Natural killer cell treated with Interleukin-12 subunit alpha and Interleukin-12 subunit beta and Interleukin-15 and Interleukin-18, amount 100 ng/mL, for 72 hours (primary cell): ENCODE measurements around the gene TMPRSS11D. TPM values are rescaled to one million over a fixed set of nuclear protein-coding genes. Genes with fewer than 3 reads are reported as not detected.

ENCODE experiments used
- ATAC-seq, 2 donors: fragments of 150-1000 bp; cut with Tn5 transposase in 1 of 2; sonication (Bioruptor Pico), chemical (Tn5 transposase) in 1 of 2; 2 replicates each; pipeline ENCODE4 v1.10.0; 2021
- DNase-seq: peaks from one replicate; pipeline ENCODE4 v3.0.0; 2022; ENCODE audit warnings: low spot score
- H3K27ac Mint-ChIP-seq, 2 donors: 1 replicate in 1 of 2; 2 replicates in 1 of 2; pipeline ENCODE4 v1.8.0; 2022; ENCODE audit warnings: mixed read lengths in 2 of 2, mild to moderate bottlenecking in 1 of 2, moderate library complexity in 1 of 2
- H3K27me3 Mint-ChIP-seq, 2 donors: 1 replicate in 1 of 2; 2 replicates in 1 of 2; pipeline ENCODE4 v1.8.0; 2022; ENCODE audit warnings: mixed read lengths in 2 of 2
- H3K36me3 Mint-ChIP-seq: one replicate; pipeline ENCODE4 v1.8.0; 2022; ENCODE audit warnings: mixed read lengths
- H3K4me1 Mint-ChIP-seq, 2 donors: 1 replicate in 1 of 2; 2 replicates in 1 of 2; pipeline ENCODE4 v1.8.0; 2022; ENCODE audit warnings: low read depth in 2 of 2, mixed read lengths in 2 of 2, mild to moderate bottlenecking in 1 of 2
- H3K4me3 Mint-ChIP-seq: one replicate; pipeline ENCODE4 v1.8.0; 2022; ENCODE audit warnings: mixed read lengths
- H3K9me3 Mint-ChIP-seq: 2 replicates; pipeline ENCODE4 v1.8.0; 2022; ENCODE audit warnings: mixed read lengths
- total RNA-seq, 2 donors: library from RNA; stranded (reverse); gene quantifications; one replicate each; pipeline ENCODE4 v1.2.3, GENCODE V29; 2022

The TMPRSS11D gene, protein sequence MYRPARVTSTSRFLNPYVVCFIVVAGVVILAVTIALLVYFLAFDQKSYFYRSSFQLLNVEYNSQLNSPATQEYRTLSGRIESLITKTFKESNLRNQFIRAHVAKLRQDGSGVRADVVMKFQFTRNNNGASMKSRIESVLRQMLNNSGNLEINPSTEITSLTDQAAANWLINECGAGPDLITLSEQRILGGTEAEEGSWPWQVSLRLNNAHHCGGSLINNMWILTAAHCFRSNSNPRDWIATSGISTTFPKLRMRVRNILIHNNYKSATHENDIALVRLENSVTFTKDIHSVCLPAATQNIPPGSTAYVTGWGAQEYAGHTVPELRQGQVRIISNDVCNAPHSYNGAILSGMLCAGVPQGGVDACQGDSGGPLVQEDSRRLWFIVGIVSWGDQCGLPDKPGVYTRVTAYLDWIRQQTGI
- total RNA-seq = not detected

DNA sequence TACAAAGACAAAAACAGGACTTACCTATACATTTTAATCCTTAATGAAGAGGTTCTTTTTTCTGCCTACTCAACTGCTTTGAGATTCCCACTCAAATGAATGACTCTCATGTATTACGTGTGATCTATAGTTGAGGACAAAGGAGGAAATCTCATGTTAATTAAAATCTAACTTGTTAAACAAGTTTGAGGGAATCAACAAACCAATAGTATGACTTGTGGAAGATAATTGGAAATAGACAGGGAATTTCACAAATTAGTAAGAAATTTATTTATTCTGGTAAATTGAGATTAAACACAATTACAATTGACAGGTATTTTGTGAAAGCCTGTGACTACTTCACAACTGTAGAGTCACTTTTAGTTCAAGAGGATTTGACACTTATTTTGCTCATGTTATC is at the start of gene TMPRSS11D:
Gene TMPRSS11D (minus strand): TSS at position 101 of the 400 bp plus-strand sequence. CDS start 69 bp downstream, at position 32.
- H3K27me3 Mint-ChIP-seq = no peaks in the 10 kb centered on the region
- ATAC-seq (no peak), DNase-seq (no peak)
- H3K27ac Mint-ChIP-seq = no peak within 1 kb of the TSS
- H3K4me1 Mint-ChIP-seq = peaks cover 13 to 15% of the 10 kb centered on the region in 2 donors
- no peaks in the 10 kb centered on the region for H3K36me3 Mint-ChIP-seq
- no peak within 1 kb of the TSS for H3K4me3 Mint-ChIP-seq
- H3K9me3 Mint-ChIP-seq = no peaks in the 10 kb centered on the region

DNA sequence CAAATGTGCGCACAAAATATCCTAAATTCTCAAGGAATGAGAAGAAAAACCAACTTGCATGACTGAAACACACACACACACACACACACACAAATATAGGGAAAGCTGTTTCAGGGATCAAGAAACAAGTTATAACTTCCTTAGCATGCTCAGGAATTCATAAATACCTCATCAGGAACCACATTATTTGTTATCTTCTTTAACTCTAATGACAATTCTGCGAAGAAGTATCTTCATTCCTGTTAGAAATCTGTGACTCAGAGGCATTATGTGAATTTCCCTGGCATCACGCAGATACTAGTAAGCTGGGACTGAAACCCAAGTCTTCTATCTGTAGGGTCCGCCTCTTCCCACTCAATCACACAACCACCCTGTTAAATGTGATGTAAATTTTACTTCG is 49.2 kb upstream of the TMPRSS11D start:
- ATAC-seq (no peak), DNase-seq (no peak)
- Mint-ChIP-seq H3K4me1 (no peaks in the 10 kb centered on the region), H3K36me3 (no peaks in the 10 kb centered on the region), H3K27ac (no peak overlapping the region), H3K9me3 (peaks cover under 1% of the 10 kb centered on the region), H3K27me3 (peaks cover 4 to 7% of the 10 kb centered on the region in 2 donors), H3K4me3 (no peak overlapping the region)

DNA sequence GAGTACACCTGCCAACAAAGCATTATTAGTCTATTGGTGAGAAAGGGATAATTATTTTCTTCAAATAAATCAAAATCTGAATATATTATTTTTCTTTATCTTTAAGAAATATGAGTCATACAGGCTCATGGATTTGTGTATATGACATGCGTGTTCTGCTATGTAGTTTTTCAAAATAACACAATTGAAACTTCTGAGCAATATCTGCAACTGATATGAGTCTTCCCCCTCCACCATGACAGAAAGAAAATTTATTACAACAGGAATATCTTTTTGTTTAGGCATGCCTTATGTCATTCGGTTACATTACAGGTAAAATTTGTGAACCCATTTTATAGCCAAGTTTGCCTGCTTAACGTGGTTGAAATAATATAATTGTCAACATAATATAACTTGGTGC is 47.5 kb upstream of the TMPRSS11D start:
- ATAC-seq (no peak), DNase-seq (no peak)
- no peaks in the 10 kb centered on the region for H3K4me1 Mint-ChIP-seq
- H3K4me3 Mint-ChIP-seq = no peak overlapping the region
- peaks cover 2 to 7% of the 10 kb centered on the region in 2 donors for H3K27me3 Mint-ChIP-seq
- no peak overlapping the region for H3K27ac Mint-ChIP-seq
- no peaks in the 10 kb centered on the region for H3K36me3 Mint-ChIP-seq
- no peaks in the 10 kb centered on the region for H3K9me3 Mint-ChIP-seq

DNA sequence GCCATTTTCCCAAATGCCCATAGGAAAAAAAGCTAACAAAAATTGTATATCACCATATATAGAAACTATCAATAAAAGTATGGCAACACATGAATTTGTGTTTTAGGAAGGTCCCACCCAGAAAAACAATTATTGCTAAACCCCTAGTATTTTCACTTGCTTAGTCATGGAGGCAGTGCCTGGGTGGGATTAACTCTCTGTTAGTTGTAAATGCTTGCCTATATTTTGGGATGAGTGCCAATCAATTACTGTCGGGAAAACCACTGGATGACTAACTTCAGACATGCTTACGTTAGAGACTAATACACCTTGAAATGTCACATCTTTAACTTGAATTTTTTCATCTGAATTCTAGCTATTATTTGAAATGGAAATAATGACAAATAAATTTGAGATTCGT is 45.6 kb upstream of the TMPRSS11D start:
- peaks cover 0 to 7% of the 10 kb centered on the region in 2 donors for H3K27me3 Mint-ChIP-seq
- ATAC-seq = no peak
- H3K9me3 Mint-ChIP-seq = no peaks in the 10 kb centered on the region

DNA sequence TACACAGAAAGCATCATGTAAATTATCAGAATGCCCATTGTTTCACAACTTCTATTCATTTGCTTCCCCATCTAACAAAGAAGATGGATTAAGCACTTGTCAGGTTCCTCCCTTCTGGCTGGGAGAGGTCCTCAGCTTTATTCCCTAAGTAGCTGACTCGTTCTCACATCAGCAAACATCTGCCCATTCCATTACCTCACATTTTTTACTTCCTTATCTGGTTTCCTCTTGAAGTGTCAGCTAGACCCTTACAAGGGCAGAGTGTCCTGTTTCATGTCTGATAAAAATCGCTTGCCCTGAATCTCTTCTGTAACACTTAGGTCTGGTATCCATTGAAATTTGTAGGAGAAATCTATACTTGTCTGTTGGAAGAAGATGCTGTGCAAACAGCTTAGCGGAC is 44.7 kb upstream of the TMPRSS11D start:
- peaks cover 0 to 1% of the 10 kb centered on the region in 2 donors for H3K27me3 Mint-ChIP-seq

More for the DNA sequence above, 45.6 kb upstream of the TMPRSS11D start:
- Mint-ChIP-seq H3K27ac (no peak overlapping the region), H3K4me1 (no peaks in the 10 kb centered on the region), H3K36me3 (no peaks in the 10 kb centered on the region), H3K4me3 (no peak overlapping the region)
- DNase-seq = no peak

DNA sequence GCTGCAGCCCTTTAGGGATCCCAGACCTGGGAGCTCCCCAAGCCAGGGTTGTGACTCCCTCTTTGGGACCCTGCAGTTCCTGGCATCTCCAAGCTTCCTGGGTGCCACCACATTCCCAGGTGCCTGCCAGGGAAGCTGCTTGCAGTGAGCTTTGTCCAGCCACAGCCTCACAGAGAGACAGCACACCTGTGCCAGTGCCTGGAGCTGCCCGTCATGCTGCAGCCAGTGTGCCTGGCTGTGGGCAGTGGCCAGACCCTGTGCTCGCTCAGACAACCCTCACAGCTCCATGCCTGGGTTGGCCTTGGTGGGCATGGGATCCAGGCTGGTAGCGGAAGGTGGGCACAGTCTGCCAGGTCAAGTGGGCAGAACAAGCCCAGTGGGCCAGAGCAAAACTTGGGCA is 43.4 kb upstream of the TMPRSS11D start:
- Mint-ChIP-seq H3K9me3 (no peaks in the 10 kb centered on the region), H3K27ac (no peak overlapping the region), H3K4me3 (no peak overlapping the region), H3K27me3 (no peaks in the 10 kb centered on the region), H3K36me3 (no peaks in the 10 kb centered on the region), H3K4me1 (no peaks in the 10 kb centered on the region)
- ATAC-seq = no peak
- DNase-seq = no peak

More for the DNA sequence above, 44.7 kb upstream of the TMPRSS11D start:
- no peak for ATAC-seq
- Mint-ChIP-seq H3K4me3 (no peak overlapping the region), H3K27ac (no peak overlapping the region), H3K4me1 (no peaks in the 10 kb centered on the region), H3K9me3 (no peaks in the 10 kb centered on the region), H3K36me3 (no peaks in the 10 kb centered on the region)
- no peak for DNase-seq

DNA sequence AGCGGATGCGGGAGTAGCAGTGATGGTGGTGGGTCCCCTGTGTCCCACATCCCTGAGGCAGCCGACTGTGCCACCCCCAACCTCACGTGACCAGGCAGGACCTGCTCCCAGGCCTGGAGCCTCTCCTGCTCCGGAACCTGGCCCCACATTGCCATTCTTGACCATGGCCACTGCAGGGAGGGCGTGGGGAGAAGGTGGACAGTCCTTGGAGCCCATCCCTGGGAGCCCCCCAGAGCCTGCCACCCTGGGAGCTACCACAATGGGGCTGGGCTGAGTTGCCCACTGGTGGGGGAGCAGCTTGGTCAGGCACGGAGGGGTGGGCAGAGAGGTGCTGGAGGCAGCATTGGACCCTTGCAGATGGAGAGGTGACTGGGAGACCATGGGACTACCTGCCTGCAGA is 42.7 kb upstream of the TMPRSS11D start:
- Mint-ChIP-seq H3K4me3 (no peak overlapping the region), H3K9me3 (no peaks in the 10 kb centered on the region), H3K27ac (no peak overlapping the region), H3K27me3 (no peaks in the 10 kb centered on the region), H3K4me1 (no peaks in the 10 kb centered on the region), H3K36me3 (no peaks in the 10 kb centered on the region)
- ATAC-seq (peak in 1 of 2 donors; percentile 33), DNase-seq (no peak)

DNA sequence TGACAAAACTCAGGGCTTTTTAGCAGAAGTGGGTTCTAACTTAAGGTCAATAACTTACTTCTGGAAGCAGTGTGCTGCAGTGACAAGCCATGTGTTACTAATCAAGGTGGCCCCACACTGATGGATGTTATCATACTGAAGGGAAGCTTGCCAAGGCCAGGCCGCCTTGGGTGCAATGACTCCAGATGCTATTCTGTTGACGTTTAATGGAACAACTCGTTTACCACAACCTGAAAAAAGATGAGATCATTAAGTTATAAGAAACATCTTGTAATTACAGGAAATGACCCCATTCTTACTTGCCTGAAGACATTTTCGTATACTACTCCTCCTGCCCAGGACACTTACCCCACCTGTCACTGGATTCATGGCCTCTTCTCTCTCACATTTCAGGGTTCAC is 38.9 kb upstream of the TMPRSS11D start:
- DNase-seq (no peak), ATAC-seq (no peak)
- Mint-ChIP-seq H3K27me3 (peaks cover 3 to 9% of the 10 kb centered on the region in 2 donors), H3K4me3 (no peak overlapping the region), H3K9me3 (no peaks in the 10 kb centered on the region), H3K36me3 (no peaks in the 10 kb centered on the region), H3K27ac (no peak overlapping the region), H3K4me1 (no peaks in the 10 kb centered on the region)

DNA sequence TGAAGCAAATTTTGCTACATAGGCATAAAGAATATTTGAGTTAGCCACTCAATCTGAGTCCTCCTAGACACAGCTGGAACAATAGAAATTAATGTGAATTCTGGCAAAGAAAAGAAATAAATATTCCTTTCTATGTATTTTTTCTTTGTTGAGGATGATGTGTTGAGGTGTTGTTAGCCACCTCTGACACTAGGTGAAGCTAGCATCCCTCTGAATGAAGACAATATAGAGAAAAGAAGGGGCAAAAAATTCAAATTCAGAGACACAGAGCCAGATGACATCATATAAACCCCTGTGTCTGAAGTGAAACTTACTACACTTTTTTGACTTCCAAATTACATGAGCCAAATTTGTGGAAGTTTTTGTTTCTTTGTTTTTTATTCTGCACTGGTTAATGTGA is 34.6 kb upstream of the TMPRSS11D start:
- Mint-ChIP-seq H3K27me3 (peaks cover 5 to 24% of the 10 kb centered on the region in 2 donors), H3K4me1 (no peaks in the 10 kb centered on the region), H3K4me3 (no peak overlapping the region), H3K9me3 (no peaks in the 10 kb centered on the region), H3K36me3 (no peaks in the 10 kb centered on the region), H3K27ac (no peak overlapping the region)
- ATAC-seq (no peak), DNase-seq (no peak)

DNA sequence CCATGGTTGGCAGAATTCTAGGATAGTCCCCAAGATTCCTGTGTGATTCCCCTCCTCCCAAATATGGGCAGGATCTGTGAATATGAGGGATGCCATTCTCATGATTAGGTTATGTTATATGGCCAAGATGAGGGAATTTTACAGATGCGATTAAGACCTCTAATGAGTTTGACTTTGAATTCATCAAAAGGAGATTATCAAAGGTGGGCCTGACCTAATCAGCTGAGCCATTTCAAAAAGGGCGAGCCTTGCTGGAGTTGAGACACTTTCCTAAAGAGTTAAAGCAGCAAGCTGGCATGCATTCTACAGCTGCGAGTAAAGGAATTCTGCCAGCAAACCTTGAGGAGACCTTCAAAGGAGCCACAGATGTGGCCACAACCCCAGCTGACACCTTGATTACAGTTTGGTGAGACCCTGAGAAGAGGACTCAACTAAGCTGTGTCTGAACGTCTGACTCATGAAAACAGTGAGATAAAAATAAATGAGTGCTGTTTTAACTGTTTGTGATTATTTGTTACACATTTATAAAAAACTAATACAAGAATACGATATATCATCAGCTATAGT is 31.7 kb upstream of the TMPRSS11D start:
- Mint-ChIP-seq H3K4me1 (no peaks in the 10 kb centered on the region), H3K36me3 (no peaks in the 10 kb centered on the region), H3K9me3 (no peaks in the 10 kb centered on the region), H3K27me3 (peaks cover 5 to 32% of the 10 kb centered on the region in 2 donors), H3K27ac (no peak overlapping the region), H3K4me3 (no peak overlapping the region)
- DNase-seq = no peak
- ATAC-seq = no peak

DNA sequence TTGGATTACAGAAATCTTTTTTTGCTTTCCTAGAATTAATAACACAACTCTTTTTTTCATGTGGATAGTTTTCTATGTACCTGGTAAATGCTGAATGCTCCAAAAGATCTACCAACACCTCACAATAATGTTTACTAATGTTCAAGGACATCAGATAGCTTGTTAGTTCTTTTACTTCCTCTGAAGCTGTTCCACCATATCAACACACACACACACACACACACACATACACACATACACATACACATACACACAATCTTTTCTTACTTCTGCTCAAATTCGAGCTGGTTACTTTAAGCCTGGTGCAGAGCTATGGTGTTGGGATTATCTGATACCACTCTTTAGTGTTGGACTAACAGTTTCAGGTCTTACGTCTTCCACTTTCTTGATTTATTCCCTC is 28.3 kb upstream of the TMPRSS11D start:
- peaks cover 2 to 23% of the 10 kb centered on the region in 2 donors for H3K27me3 Mint-ChIP-seq
- H3K4me1 Mint-ChIP-seq = no peaks in the 10 kb centered on the region
- H3K4me3 Mint-ChIP-seq = no peak overlapping the region
- H3K27ac Mint-ChIP-seq = no peak overlapping the region
- H3K36me3 Mint-ChIP-seq = no peaks in the 10 kb centered on the region
- no peaks in the 10 kb centered on the region for H3K9me3 Mint-ChIP-seq
- no peak for DNase-seq
- no peak for ATAC-seq

DNA sequence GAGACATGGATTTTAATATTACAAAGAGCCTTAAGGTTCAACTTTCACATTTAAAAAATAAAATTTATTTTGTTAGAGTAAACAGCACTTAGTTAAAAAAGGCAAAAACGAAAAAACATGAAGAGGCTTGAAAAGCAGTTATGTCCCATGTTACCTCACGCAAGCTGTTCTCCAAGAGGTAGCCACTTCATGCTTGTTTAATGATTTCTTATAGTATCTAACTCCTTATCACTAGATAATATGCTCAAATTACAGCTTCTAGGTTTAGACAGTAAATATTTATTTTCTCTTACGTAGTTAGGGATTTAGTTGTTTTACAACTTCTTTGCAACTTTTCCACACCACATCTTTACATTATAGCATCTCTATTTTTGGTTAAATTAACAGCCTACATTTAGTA is 27.8 kb upstream of the TMPRSS11D start:
- ATAC-seq = no peak

DNA sequence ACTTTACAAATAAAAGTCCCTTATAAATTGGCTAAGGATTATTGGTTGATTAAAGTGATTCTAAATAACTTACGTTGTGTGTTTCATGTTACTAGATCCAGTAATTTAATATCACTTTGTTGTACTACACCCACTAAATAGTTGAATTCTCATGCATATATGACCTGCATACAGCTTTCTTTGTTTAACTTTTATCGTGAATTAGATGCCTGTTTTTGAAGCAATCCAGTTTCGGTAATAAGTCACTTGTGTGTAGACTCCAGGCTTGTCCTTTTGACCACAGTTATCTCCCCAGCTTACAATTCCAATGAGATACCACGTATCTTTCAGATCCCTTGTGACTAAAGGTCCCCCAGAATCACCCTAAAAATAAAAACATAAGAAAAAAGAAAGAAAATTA is 27.3 kb upstream of the TMPRSS11D start:
- H3K36me3 Mint-ChIP-seq = peaks cover 3% of the 10 kb centered on the region
- no peaks in the 10 kb centered on the region for H3K4me1 Mint-ChIP-seq
- peaks cover 2 to 25% of the 10 kb centered on the region in 2 donors for H3K27me3 Mint-ChIP-seq
- H3K9me3 Mint-ChIP-seq = no peaks in the 10 kb centered on the region
- DNase-seq (no peak), ATAC-seq (no peak)
- H3K4me3 Mint-ChIP-seq = no peak overlapping the region
- no peak overlapping the region for H3K27ac Mint-ChIP-seq

More for the DNA sequence above, 27.8 kb upstream of the TMPRSS11D start:
- Mint-ChIP-seq H3K4me3 (no peak overlapping the region), H3K27me3 (peaks cover 2 to 23% of the 10 kb centered on the region in 2 donors), H3K36me3 (no peaks in the 10 kb centered on the region), H3K27ac (no peak overlapping the region), H3K9me3 (no peaks in the 10 kb centered on the region), H3K4me1 (no peaks in the 10 kb centered on the region)
- DNase-seq = no peak

DNA sequence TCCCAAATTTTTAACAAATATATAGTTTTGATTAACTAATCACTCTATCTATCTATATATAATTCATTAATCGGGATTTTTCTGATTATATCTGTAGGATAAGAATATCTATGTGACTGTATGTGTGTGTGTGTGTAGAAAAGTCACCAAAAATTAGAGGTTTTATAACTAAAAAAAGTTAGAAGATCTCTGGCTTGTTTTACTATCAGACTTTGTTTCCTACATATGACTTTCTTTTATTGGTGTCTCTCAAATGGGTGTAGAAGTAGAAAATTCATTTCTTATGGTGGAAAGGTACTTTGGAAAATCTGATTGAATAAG is 26.7 kb upstream of the TMPRSS11D start:
- DNase-seq = no peak
- peaks cover 0 to 25% of the 10 kb centered on the region in 2 donors for H3K27me3 Mint-ChIP-seq
- no peak for ATAC-seq
- peaks cover 9% of the 10 kb centered on the region for H3K36me3 Mint-ChIP-seq
- no peak overlapping the region for H3K27ac Mint-ChIP-seq
- H3K4me3 Mint-ChIP-seq = no peak overlapping the region
- no peaks in the 10 kb centered on the region for H3K4me1 Mint-ChIP-seq
- H3K9me3 Mint-ChIP-seq = no peaks in the 10 kb centered on the region
